RWPE1 (cell line): ENCODE measurements around the gene AKR1C3.
A peak's percentile ranks its signal among the peaks of the same experiment; 100 is the strongest.

Source experiments
- CTCF ChIA-PET: fragments of 350-600 bp; sonication (Branson Sonifier 250); formaldehyde crosslinking; extraction: SDS; loops from one replicate; lab custom pipeline; 2021; lab: Yijun Ruan, JAX
- POLR2A ChIA-PET: fragments of 400-600 bp; formaldehyde crosslinking; extraction: SDS; loops from one replicate; lab custom pipeline; 2020; ENCODE audit warnings: antibody characterized with exemption; ENCODE audit not compliant: low non-redundant PET; lab: Yijun Ruan, JAX
- DNase-seq: peaks from one replicate; pipeline ENCODE4 v3.0.0; 2012; ENCODE audit warnings: low spot score
- H3K27ac ChIP-seq: fragments of 450-650 bp; 2 replicates; pipeline ENCODE4 v1.5.1; 2017
- CTCF ChIP-seq: fragments of 450-650 bp; conservative IDR thresholded peaks from 2 replicates; pipeline ENCODE4 v1.5.1; 2017; ENCODE audit warnings: low read depth, mild to moderate bottlenecking

The AKR1C3 gene

GRCh38 chr10:5064656-5065055 is 29.6 kb upstream of the AKR1C3 start:
- no peak overlapping the region for H3K27ac ChIP-seq
- DNase-seq: no peak
- no peak for TF ChIP-seq CTCF
- ChIA-PET POLR2A (no interaction called here), CTCF (no interaction called here)

GRCh38 chr10:5068274-5068984 is 25.8 kb upstream of the AKR1C3 start:
- CTCF ChIA-PET: no interaction called here
- no peak overlapping the region for H3K27ac ChIP-seq
- DNase-seq: no peak
- POLR2A ChIA-PET: no interaction called here
- TF ChIP-seq CTCF: no peak

- ChIA-PET CTCF (no interaction called here), POLR2A (no interaction called here)
- TF ChIP-seq CTCF: no peak
- H3K27ac ChIP-seq: no peak overlapping the region
- DNase-seq: no peak
Observed at GRCh38 chr10:5070648-5071410, 23.4 kb upstream of the AKR1C3 start.

- no peak overlapping the region for H3K27ac ChIP-seq
- ChIA-PET CTCF (interaction anchor here (0.6 kb wide), 1 partner anchor 1738 kb away, joined by 4 read pairs; no protein-coding TSS in a partner anchor), POLR2A (no interaction called here)
- DNase-seq: peak; percentile 13
- TF ChIP-seq CTCF: no peak
Observed at GRCh38 chr10:5071411-5072198, 22.6 kb upstream of the AKR1C3 start.

DNA sequence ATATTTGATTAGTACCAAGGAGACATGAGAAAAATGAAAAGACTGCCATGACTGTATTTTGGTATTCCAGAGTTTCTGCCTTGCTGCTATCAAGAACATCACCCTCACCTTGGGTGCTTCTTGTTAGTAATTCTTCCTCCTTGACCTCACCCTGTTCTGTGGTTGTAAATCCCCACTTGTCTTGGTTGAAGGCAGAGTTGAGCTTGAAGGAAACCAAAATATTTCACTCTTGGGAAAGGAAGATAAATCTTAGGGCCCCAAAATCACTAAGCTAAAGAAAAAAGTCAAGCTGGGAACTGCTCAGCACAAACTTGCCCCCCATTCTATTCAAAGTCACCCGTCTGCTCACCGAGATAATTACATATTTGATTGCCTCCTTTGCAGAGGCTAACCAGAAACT is 20.6 kb upstream of the AKR1C3 start:
- CTCF ChIA-PET: no interaction called here
- no peak for TF ChIP-seq CTCF

GRCh38 chr10:5076615-5077014 is 17.6 kb upstream of the AKR1C3 start:
- CTCF ChIA-PET: interaction anchor here (0.6 kb wide), 1 partner anchor 221 kb away, joined by 3 read pairs; no protein-coding TSS in a partner anchor

More for the DNA sequence above, 20.6 kb upstream of the AKR1C3 start:
- POLR2A ChIA-PET: no interaction called here
- H3K27ac ChIP-seq: no peak overlapping the region
- DNase-seq: no peak

More at GRCh38 chr10:5076615-5077014, 17.6 kb upstream of the AKR1C3 start:
- POLR2A ChIA-PET: no interaction called here
- no peak for TF ChIP-seq CTCF
- no peak for DNase-seq
- no peak overlapping the region for H3K27ac ChIP-seq
